Activated CD8-positive, alpha-beta T cell treated with anti-CD3 and anti-CD28 coated beads, Interleukin-2, amount 10 ng/mL, durations not matched to agents 7 days and 5 days (primary cell): ENCODE measurements around the gene NRSN2. TPM values are rescaled to one million over a fixed set of nuclear protein-coding genes. Genes with fewer than 3 reads are reported as not detected.
A peak's percentile ranks its signal among the peaks of the same experiment; 100 is the strongest.
"Not testable (repeated sequence)": the region's sequence is repeated elsewhere in the genome, so short reads cannot be mapped to it uniquely, and the experiment has no call there.

ENCODE experiments used
- ATAC-seq: fragments of 150-1000 bp; cut with Tn5 transposase; one replicate; pipeline ENCODE4 v1.10.0; 2021; ENCODE audit warnings: moderate library complexity
- CTCF ChIA-PET: fragments of 350-600 bp; sonication (Branson Sonifier 250); formaldehyde crosslinking; loops from one replicate; lab custom pipeline; 2021; ENCODE audit warnings: antibody characterized with exemption; lab: Charles Lee
- POLR2A ChIA-PET: fragments of 350-600 bp; sonication (Branson Sonifier 250); formaldehyde crosslinking; loops from one replicate; lab custom pipeline; 2021; ENCODE audit warnings: antibody characterized with exemption; lab: Charles Lee
- DNase-seq: peaks from one replicate; pipeline ENCODE4 v3.0.0-alpha.2; 2020
- H3K27ac Mint-ChIP-seq: one replicate; pipeline ENCODE4 v1.8.0; 2021; ENCODE audit warnings: mild to moderate bottlenecking, mixed read lengths
- H3K27me3 Mint-ChIP-seq: one replicate; pipeline ENCODE4 v1.8.0; 2021; ENCODE audit warnings: low read depth, mixed read lengths
- H3K36me3 Mint-ChIP-seq: one replicate; pipeline ENCODE4 v1.8.0; 2021; ENCODE audit warnings: low read depth, mixed read lengths
- H3K4me1 Mint-ChIP-seq: one replicate; pipeline ENCODE4 v1.8.0; 2021; ENCODE audit warnings: low read depth, mixed read lengths
- H3K4me3 Mint-ChIP-seq: one replicate; pipeline ENCODE4 v1.8.0; 2021; ENCODE audit warnings: mild to moderate bottlenecking, mixed read lengths
- H3K9me3 Mint-ChIP-seq: one replicate; pipeline ENCODE4 v1.8.0; 2022; ENCODE audit warnings: mixed read lengths; ENCODE audit not compliant: insufficient read depth
- total RNA-seq, 2 experiments: library from RNA; stranded (reverse); gene quantifications; one replicate each; pipeline ENCODE4 v1.2.3, GENCODE V29; 2021

The NRSN2 gene
- total RNA-seq, 2 experiments from 2014 or later = 1.4 to 2.4 TPM

GRCh38 chr20:325889-326644, 20.8 kb upstream of the NRSN2 start:
- ChIA-PET POLR2A (interaction anchor here (1.0 to 3.4 kb wide), 3 partner anchors 11 to 81 kb away, joined by 3 to 49 read pairs (median 3); partner anchors contain the start of gene ZCCHC3), CTCF (interaction anchor here (1.0 to 2.2 kb wide), 2 partner anchors 32 to 60 kb away, joined by 4 to 6 read pairs; no protein-coding TSS in a partner anchor)
- Mint-ChIP-seq H3K27me3 (no peaks in the 10 kb centered on the region), H3K27ac (peak overlapping the region; percentile 74), H3K4me1 (peaks cover 51% of the 10 kb centered on the region), H3K4me3 (peak overlapping the region; percentile 74), H3K9me3 (no peaks in the 10 kb centered on the region), H3K36me3 (peaks cover 2% of the 10 kb centered on the region)
- peak; percentile 0 for ATAC-seq
- peak; percentile 57 for DNase-seq

- no peak for ATAC-seq
- POLR2A ChIA-PET = interaction anchor here (3.4 kb wide), 1 partner anchor 28 kb away, joined by 49 read pairs; the partner anchor contains the start of gene ZCCHC3
- CTCF ChIA-PET = interaction anchor here (1.0 to 2.2 kb wide), 2 partner anchors 32 to 60 kb away, joined by 4 to 6 read pairs; no protein-coding TSS in a partner anchor
- DNase-seq = no peak
- H3K9me3 Mint-ChIP-seq = no peaks in the 10 kb centered on the region
- no peaks in the 10 kb centered on the region for H3K27me3 Mint-ChIP-seq
- H3K4me3 Mint-ChIP-seq = peak overlapping the region; percentile 74
- no peak overlapping the region for H3K27ac Mint-ChIP-seq
- peaks cover 2% of the 10 kb centered on the region for H3K36me3 Mint-ChIP-seq
- H3K4me1 Mint-ChIP-seq = peaks cover 51% of the 10 kb centered on the region
Observed at GRCh38 chr20:326645-327185, 20.2 kb upstream of the NRSN2 start.

- CTCF ChIA-PET = no interaction called here
Observed at GRCh38 chr20:327186-328026, 19.5 kb upstream of the NRSN2 start.

GRCh38 chr20:328027-328974, 18.6 kb upstream of the NRSN2 start:
- Mint-ChIP-seq H3K4me3 (peak overlapping the region; percentile 74), H3K27ac (peak overlapping the region; percentile 18), H3K9me3 (no peaks in the 10 kb centered on the region), H3K4me1 (peaks cover 51% of the 10 kb centered on the region), H3K36me3 (peaks cover 2% of the 10 kb centered on the region), H3K27me3 (no peaks in the 10 kb centered on the region)
- ChIA-PET POLR2A (no interaction called here), CTCF (interaction anchor here (1.5 to 3.5 kb wide), 2 partner anchors 18 to 103 kb away, joined by 5 to 26 read pairs; partner anchors contain the start of gene NRSN2)
- DNase-seq (no peak), ATAC-seq (no peak)

More at GRCh38 chr20:327186-328026, 19.5 kb upstream of the NRSN2 start:
- Mint-ChIP-seq H3K4me1 (peaks cover 51% of the 10 kb centered on the region), H3K36me3 (peaks cover 2% of the 10 kb centered on the region), H3K27me3 (no peaks in the 10 kb centered on the region), H3K9me3 (no peaks in the 10 kb centered on the region), H3K4me3 (peak overlapping the region; percentile 74), H3K27ac (no peak overlapping the region)
- DNase-seq (peak; percentile 76), ATAC-seq (no peak)
- POLR2A ChIA-PET = no interaction called here

- Mint-ChIP-seq H3K4me3 (peak overlapping the region; percentile 47), H3K9me3 (no peaks in the 10 kb centered on the region), H3K27ac (peak overlapping the region; percentile 18), H3K27me3 (no peaks in the 10 kb centered on the region), H3K4me1 (peaks cover 46% of the 10 kb centered on the region), H3K36me3 (peaks cover 2% of the 10 kb centered on the region)
- ATAC-seq = no peak
- CTCF ChIA-PET = interaction anchor here (1.5 to 3.6 kb wide), 6 partner anchors 9 to 103 kb away, joined by 5 to 51 read pairs (median 16); partner anchors contain the start of gene NRSN2
- DNase-seq = no peak
- POLR2A ChIA-PET = interaction anchor here (0.7 kb wide), 1 partner anchor 102 kb away, joined by 4 read pairs; the partner anchor contains the start of gene DEFB129
Observed at GRCh38 chr20:328975-329695, 17.8 kb upstream of the NRSN2 start.

- H3K27ac Mint-ChIP-seq = no peak overlapping the region
- ChIA-PET POLR2A (interaction anchor here (0.7 kb wide), 1 partner anchor 103 kb away, joined by 4 read pairs; the partner anchor contains the start of gene DEFB129), CTCF (interaction anchor here (0.8 to 3.6 kb wide), 16 partner anchors 10 to 192 kb away, joined by 3 to 51 read pairs (median 5); partner anchors contain the start of genes NRSN2 and ZCCHC3)
- DNase-seq (no peak), ATAC-seq (no peak)
- H3K27me3 Mint-ChIP-seq = no peaks in the 10 kb centered on the region
- peaks cover 39% of the 10 kb centered on the region for H3K4me1 Mint-ChIP-seq
- no peaks in the 10 kb centered on the region for H3K9me3 Mint-ChIP-seq
- H3K36me3 Mint-ChIP-seq = peaks cover 2% of the 10 kb centered on the region
- H3K4me3 Mint-ChIP-seq = no peak overlapping the region
Observed at GRCh38 chr20:329851-330232, 17.1 kb upstream of the NRSN2 start.

GRCh38 chr20:330233-331149, 16.4 kb upstream of the NRSN2 start:
- ChIA-PET POLR2A (interaction anchor here (1.3 kb wide), 1 partner anchor 32 kb away, joined by 4 read pairs; no protein-coding TSS in a partner anchor), CTCF (interaction anchor here (0.5 to 3.6 kb wide), 38 partner anchors 8 to 214 kb away, joined by 3 to 51 read pairs (median 4); partner anchors contain the start of genes CSNK2A1, DEFB129, NRSN2 and ZCCHC3)
- DNase-seq (peak; percentile 75), ATAC-seq (peak; percentile 59)
- H3K4me3 Mint-ChIP-seq = no peak overlapping the region
- peaks cover 37% of the 10 kb centered on the region for H3K4me1 Mint-ChIP-seq
- H3K27ac Mint-ChIP-seq = no peak overlapping the region
- H3K27me3 Mint-ChIP-seq = no peaks in the 10 kb centered on the region
- H3K9me3 Mint-ChIP-seq = no peaks in the 10 kb centered on the region
- peaks cover 2% of the 10 kb centered on the region for H3K36me3 Mint-ChIP-seq

GRCh38 chr20:334578-334977, 12.3 kb upstream of the NRSN2 start:
- H3K4me3 Mint-ChIP-seq = no peak overlapping the region
- no peak for DNase-seq
- no peaks in the 10 kb centered on the region for H3K27me3 Mint-ChIP-seq
- no peak for ATAC-seq
- ChIA-PET POLR2A (no interaction called here), CTCF (interaction anchor here (1.8 kb wide), 1 partner anchor 68 kb away, joined by 8 read pairs; no protein-coding TSS in a partner anchor)
- no peaks in the 10 kb centered on the region for H3K36me3 Mint-ChIP-seq
- no peaks in the 10 kb centered on the region for H3K9me3 Mint-ChIP-seq
- H3K4me1 Mint-ChIP-seq = peaks cover 13% of the 10 kb centered on the region
- H3K27ac Mint-ChIP-seq = no peak overlapping the region

GRCh38 chr20:336040-336439, 10.9 kb upstream of the NRSN2 start:
- H3K9me3 Mint-ChIP-seq, H3K27ac Mint-ChIP-seq, H3K4me3 Mint-ChIP-seq, DNase-seq, H3K4me1 Mint-ChIP-seq, POLR2A ChIA-PET, H3K36me3 Mint-ChIP-seq, ATAC-seq, H3K27me3 Mint-ChIP-seq: not testable (repeated sequence)
- CTCF ChIA-PET = interaction anchor here (1.1 kb wide), 1 partner anchor 70 kb away, joined by 3 read pairs; no protein-coding TSS in a partner anchor
